CD4-positive, alpha-beta T cell (primary cell): ENCODE data around the gene PDZD4. TPM values are rescaled to one million over a fixed set of nuclear protein-coding genes. Genes with fewer than 3 reads are reported as not detected.

ENCODE experiments used
- ATAC-seq: fragments of 200-7000 bp; cut with Tn5 transposase; one replicate; pipeline ENCODE4 v1.10.0; 2022; ENCODE audit warnings: mild to moderate bottlenecking; ENCODE audit not compliant: poor library complexity
- CTCF ChIA-PET: fragments of 350-600 bp; sonication (Branson Sonifier 250); formaldehyde crosslinking; loops from one replicate; lab custom pipeline; 2021; ENCODE audit warnings: antibody characterized with exemption, inconsistent platforms; lab: Charles Lee
- POLR2A ChIA-PET: fragments of 350-600 bp; sonication (Branson Sonifier 250); formaldehyde crosslinking; loops from one replicate; lab custom pipeline; 2021; ENCODE audit warnings: antibody characterized with exemption, inconsistent platforms; lab: Charles Lee
- DNase-seq, 14 experiments: peaks; one replicate each; pipeline ENCODE4 v3.0.0-alpha.2; 2013 to 2020; ENCODE audit warnings: mixed read lengths in 2 of 14
- H3K27ac ChIP-seq, 2 donors: one replicate each; pipeline versions ENCODE4 v1.5.1 to v1.7.0; 2013; ENCODE audit warnings: low read length in 2 of 2, low read depth in 1 of 2, mild to moderate bottlenecking in 1 of 2
- H3K27me3 ChIP-seq, 2 experiments: 1 replicate in 1 of 2; 2 replicates in 1 of 2; pipeline versions ENCODE4 v1.6.1 to v1.7.0; 2013; ENCODE audit warnings: low read length in 2 of 2, control low read depth in 1 of 2, mild to moderate bottlenecking in 1 of 2, moderate library complexity in 1 of 2; ENCODE audit not compliant: insufficient read depth in 2 of 2, control insufficient read depth in 1 of 2
- H3K36me3 ChIP-seq: one replicate; pipeline ENCODE4 v1.6.1; 2013; ENCODE audit warnings: low read length, control low read depth; ENCODE audit not compliant: insufficient read depth
- H3K4me1 ChIP-seq: one replicate; pipeline ENCODE4 v1.6.1; 2013; ENCODE audit warnings: low read length, control low read depth; ENCODE audit not compliant: insufficient read depth
- H3K4me3 ChIP-seq: one replicate; pipeline ENCODE4 v1.5.1; 2013; ENCODE audit warnings: mild to moderate bottlenecking, low read length, moderate library complexity
- H3K9me3 ChIP-seq, 2 experiments: 1 replicate in 1 of 2; 2 replicates in 1 of 2; pipeline versions ENCODE4 v1.6.1 to v1.7.0; 2013; ENCODE audit warnings: low read length in 2 of 2, mild to moderate bottlenecking in 2 of 2, control low read depth in 1 of 2, moderate library complexity in 1 of 2; ENCODE audit not compliant: control insufficient read depth in 1 of 2, insufficient read depth in 1 of 2
- H3K27ac Mint-ChIP-seq: one replicate; pipeline ENCODE4 v1.8.0; 2020; ENCODE audit warnings: mixed read lengths
- H3K27me3 Mint-ChIP-seq: one replicate; pipeline ENCODE4 v1.8.0; 2021; ENCODE audit warnings: mixed read lengths
- H3K36me3 Mint-ChIP-seq: one replicate; pipeline ENCODE4 v1.8.0; 2021; ENCODE audit warnings: low read depth, mixed read lengths
- H3K4me1 Mint-ChIP-seq: one replicate; pipeline ENCODE4 v1.8.0; 2021; ENCODE audit warnings: low read depth, mixed read lengths
- H3K4me3 Mint-ChIP-seq: one replicate; pipeline ENCODE4 v1.8.0; 2020; ENCODE audit warnings: mild to moderate bottlenecking, mixed read lengths
- H3K9me3 Mint-ChIP-seq: one replicate; pipeline ENCODE4 v1.8.0; 2020; ENCODE audit warnings: mixed read lengths
- intact Hi-C, 2 experiments: fragments of 100-400 bp; cut with DNase I in 1 of 2; cut with micrococcal nuclease in 1 of 2; formaldehyde crosslinking; loops; one replicate each; pipeline versions ENCODE4 v1.15.1 to v1.9.0; 2023 to 2025; cut with DNase I, micrococcal nuclease
- total RNA-seq, 174 experiments: library from RNA in 2 of 174; stranded (reverse) in 2 of 174; gene quantifications; one replicate each; pipeline ENCODE4 v1.2.3 and lab custom pipeline; 2021 to 2026
- TF ChIP-seq, protein P1 (sequence below): fragments of 200-600 bp; IDR thresholded peaks from one replicate; pipeline ENCODE4 v1.8.0; 2022; ENCODE audit warnings: antibody characterized with exemption, mild to moderate bottlenecking

PDZD4 gene
- total RNA-seq, 2 experiments from 2014 or later = 24.8 to 26.8 TPM

DNA sequence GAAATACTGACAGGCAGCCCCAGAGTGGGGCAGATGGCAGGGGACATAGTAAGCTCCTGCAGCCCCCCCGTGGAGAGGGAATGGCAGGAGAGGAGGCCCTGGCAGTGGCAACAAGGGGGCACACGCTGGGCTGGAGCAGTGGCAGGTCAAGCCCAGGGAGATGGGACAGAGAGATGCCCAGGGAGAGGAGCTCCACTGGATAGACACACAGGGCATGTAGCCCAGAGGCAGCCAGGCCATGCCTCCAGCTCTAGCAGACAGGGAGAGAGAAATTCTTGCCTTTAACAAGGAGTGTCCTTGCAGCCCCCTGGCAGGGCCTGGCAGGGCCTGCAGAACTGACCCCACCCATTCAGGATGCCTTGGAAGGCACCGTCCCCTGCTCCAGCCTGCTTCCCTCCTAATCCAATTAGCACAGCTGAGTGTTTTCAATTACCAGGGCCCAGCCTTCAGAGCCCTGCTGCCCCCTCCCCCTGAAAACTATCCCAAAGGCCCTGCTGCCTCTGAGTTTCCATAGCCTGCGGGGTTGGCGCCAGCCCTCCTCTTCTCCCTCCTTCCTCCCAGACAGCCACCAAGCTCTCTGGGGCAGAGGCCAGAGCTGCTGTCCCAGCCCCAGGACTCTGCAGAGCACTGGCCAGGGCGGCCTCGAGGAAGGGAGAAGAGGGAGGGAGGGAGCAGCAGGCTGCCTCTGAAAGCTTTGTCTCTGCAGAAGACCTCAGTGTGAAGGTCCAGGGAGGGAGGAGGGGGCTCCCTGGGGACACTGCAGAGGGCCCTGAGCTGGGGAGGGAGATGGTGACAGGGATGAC, 43.1 kb upstream of the PDZD4 start:
- POLR2A ChIA-PET = no interaction called here
- H3K36me3 ChIP-seq = no peaks in the 10 kb centered on the region
- Mint-ChIP-seq H3K27me3 (peaks cover 13% of the 10 kb centered on the region), H3K4me1 (peaks cover 7% of the 10 kb centered on the region), H3K4me3 (no peak overlapping the region), H3K9me3 (no peaks in the 10 kb centered on the region), H3K27ac (no peak overlapping the region), H3K36me3 (no peaks in the 10 kb centered on the region)
- DNase-seq (peak in 1 of 14 experiments; percentile 1), ATAC-seq (no peak)
- CTCF ChIA-PET = no interaction called here
- peaks cover 2 to 4% of the 10 kb centered on the region in 2 experiments for H3K27me3 ChIP-seq
- H3K9me3 ChIP-seq = no peaks in the 10 kb centered on the region
- H3K4me3 ChIP-seq = no peak overlapping the region
- no peak overlapping the region for H3K27ac ChIP-seq
- intact Hi-C loops = no loop called here
- TF ChIP-seq, protein P1, sequence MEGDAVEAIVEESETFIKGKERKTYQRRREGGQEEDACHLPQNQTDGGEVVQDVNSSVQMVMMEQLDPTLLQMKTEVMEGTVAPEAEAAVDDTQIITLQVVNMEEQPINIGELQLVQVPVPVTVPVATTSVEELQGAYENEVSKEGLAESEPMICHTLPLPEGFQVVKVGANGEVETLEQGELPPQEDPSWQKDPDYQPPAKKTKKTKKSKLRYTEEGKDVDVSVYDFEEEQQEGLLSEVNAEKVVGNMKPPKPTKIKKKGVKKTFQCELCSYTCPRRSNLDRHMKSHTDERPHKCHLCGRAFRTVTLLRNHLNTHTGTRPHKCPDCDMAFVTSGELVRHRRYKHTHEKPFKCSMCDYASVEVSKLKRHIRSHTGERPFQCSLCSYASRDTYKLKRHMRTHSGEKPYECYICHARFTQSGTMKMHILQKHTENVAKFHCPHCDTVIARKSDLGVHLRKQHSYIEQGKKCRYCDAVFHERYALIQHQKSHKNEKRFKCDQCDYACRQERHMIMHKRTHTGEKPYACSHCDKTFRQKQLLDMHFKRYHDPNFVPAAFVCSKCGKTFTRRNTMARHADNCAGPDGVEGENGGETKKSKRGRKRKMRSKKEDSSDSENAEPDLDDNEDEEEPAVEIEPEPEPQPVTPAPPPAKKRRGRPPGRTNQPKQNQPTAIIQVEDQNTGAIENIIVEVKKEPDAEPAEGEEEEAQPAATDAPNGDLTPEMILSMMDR = no peak
- H3K4me1 ChIP-seq = peaks cover 10% of the 10 kb centered on the region

DNA sequence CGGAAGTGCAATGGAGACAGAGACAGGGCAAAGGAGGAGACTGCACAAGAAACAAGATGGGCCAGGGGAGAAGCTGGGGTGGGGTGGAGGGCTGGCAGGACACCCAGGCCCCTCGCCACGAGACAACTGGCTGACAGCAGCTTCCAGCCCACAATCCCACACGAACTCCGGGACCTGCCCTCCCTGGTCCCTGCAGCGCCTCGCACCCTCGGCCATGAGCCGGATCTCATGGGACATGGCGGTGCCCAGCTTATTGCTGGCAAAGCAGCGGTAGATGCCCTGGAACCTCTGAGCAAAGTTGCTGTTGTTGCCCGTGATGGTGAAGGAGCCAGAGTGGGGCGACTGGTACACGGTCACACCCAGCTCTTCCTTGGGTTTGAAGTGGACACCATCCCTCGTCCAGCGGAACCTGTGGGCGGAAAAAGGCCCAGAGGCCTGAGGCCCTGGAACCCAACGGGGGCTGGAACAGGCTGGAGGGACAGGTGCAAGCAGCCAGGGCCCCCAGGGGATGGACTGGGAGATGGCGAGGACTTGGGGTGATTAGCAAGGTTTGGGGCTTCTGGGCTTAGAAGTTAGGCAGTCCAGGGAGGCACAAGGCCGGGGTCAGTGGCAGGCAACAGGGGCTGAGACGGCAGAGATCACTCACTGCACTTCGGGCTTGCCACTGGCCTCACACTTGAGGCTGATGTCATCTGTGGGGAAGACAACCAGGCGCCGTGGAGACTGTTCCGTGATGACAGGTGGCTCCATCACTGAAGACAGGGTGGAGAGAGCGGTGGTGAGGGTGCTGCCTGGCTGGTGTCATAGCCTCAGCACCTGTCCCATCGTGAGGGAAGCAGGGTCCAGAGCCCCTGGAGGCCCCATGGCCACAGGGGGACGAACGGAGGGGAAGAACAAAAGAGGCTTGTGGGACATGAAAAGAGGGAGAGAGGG, 41.9 kb upstream of the PDZD4 start:
- H3K9me3 ChIP-seq = no peaks in the 10 kb centered on the region
- no peak overlapping the region for H3K4me3 Mint-ChIP-seq

DNA sequence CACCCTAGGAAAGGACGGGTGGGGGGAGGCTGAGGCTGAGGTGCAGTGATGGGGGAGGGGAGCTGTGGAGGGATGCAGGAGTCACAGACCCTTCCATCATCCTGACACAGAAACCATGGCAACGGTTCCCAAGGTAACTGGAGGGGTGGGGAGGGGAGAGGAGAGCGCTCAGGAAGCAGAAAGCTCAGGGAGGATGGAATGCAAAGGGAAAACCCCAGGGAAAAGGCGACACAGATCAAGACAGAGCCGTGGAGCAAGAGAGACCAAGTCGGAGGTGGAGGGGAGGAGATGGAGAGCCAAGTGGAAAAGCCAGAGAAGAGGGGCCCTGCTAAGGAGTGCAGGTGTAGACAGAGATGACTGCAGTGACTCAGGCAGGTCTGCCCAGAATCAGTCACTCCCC, 41.1 kb upstream of the PDZD4 start:
- peaks cover 8% of the 10 kb centered on the region for H3K27me3 Mint-ChIP-seq
- POLR2A ChIA-PET = no interaction called here

More for the DNA sequence above, 41.9 kb upstream of the PDZD4 start:
- ATAC-seq = no peak
- H3K36me3 ChIP-seq = no peaks in the 10 kb centered on the region
- peak in 2 of 14 experiments; percentile 0 to 1 for DNase-seq
- no peak overlapping the region for H3K27ac ChIP-seq
- no peaks in the 10 kb centered on the region for H3K9me3 Mint-ChIP-seq
- no peak overlapping the region for H3K4me3 ChIP-seq
- peaks cover 8% of the 10 kb centered on the region for H3K27me3 Mint-ChIP-seq
- no peaks in the 10 kb centered on the region for H3K4me1 Mint-ChIP-seq
- intact Hi-C loops = no loop called here
- H3K27me3 ChIP-seq = no peaks in the 10 kb centered on the region
- ChIA-PET CTCF (no interaction called here), POLR2A (no interaction called here)
- H3K27ac Mint-ChIP-seq = no peak overlapping the region
- TF ChIP-seq, protein P1 = no peak
- H3K36me3 Mint-ChIP-seq = no peaks in the 10 kb centered on the region
- no peaks in the 10 kb centered on the region for H3K4me1 ChIP-seq

More for the DNA sequence above, 41.1 kb upstream of the PDZD4 start:
- Mint-ChIP-seq H3K36me3 (no peaks in the 10 kb centered on the region), H3K27ac (no peak overlapping the region), H3K4me3 (no peak overlapping the region), H3K4me1 (no peaks in the 10 kb centered on the region), H3K9me3 (no peaks in the 10 kb centered on the region)
- no peaks in the 10 kb centered on the region for H3K4me1 ChIP-seq
- no peak overlapping the region for H3K4me3 ChIP-seq
- DNase-seq = peak in 1 of 14 experiments; percentile 0
- H3K27ac ChIP-seq = no peak overlapping the region
- no peaks in the 10 kb centered on the region for H3K36me3 ChIP-seq
- no peak for ATAC-seq
- CTCF ChIA-PET = no interaction called here
- no peaks in the 10 kb centered on the region for H3K9me3 ChIP-seq
- TF ChIP-seq, protein P1 = no peak
- H3K27me3 ChIP-seq = no peaks in the 10 kb centered on the region
- intact Hi-C loops = no loop called here
